ENCODE results near the gene SAE1. TPM values are rescaled to one million over a fixed set of nuclear protein-coding genes. Genes with fewer than 3 reads are reported as not detected.
A peak's percentile ranks its signal among the peaks of the same experiment; 100 is the strongest.

SAE1 gene
- total and polyA plus RNA-seq, 10 of the 15 experiments (the other 5 are each of a cell fraction or from before 2014, with no cell fraction given), result 62.0 to 246 (median 148) TPM

- in situ Hi-C loops (cut with MboI) (no loop called here), intact Hi-C loops (cut with micrococcal nuclease; ENCODE audit: unreplicated experiment) (loop anchor here (5.0 kb wide), 1 partner anchor 36 kb away; no protein-coding TSS in a partner anchor)
- H3K27me3 ChIP-seq (replicated peaks in 1 of 2; ENCODE audit: control insufficient read depth in 2 of 2, insufficient read depth in 2 of 2, low read length in 1 of 2), result no peaks in the 10 kb centered on the region
- ChIA-PET CTCF (interaction anchor here (2.5 to 4.4 kb wide), 5 partner anchors 10 to 59 kb away, joined by 11 to 28 read pairs (median 20); no protein-coding TSS in a partner anchor), RAD21 (ENCODE audit: unreplicated experiment) (interaction anchor here (2.9 kb wide), 1 partner anchor 56 kb away, joined by 23 read pairs; no protein-coding TSS in a partner anchor), POLR2A (interaction anchor here (2.4 kb wide), 1 partner anchor 22 kb away, joined by 7 read pairs; no protein-coding TSS in a partner anchor), SMC1A (ENCODE audit: uncharacterized antibody, unreplicated experiment) (interaction anchor here (0.6 to 3.7 kb wide), 6 partner anchors 10 to 58 kb away, joined by 3 to 20 read pairs (median 3); no protein-coding TSS in a partner anchor)
- H3K27ac ChIP-seq (ENCODE audit: control insufficient read depth, insufficient read depth), result no peak overlapping the region
- H3K4me2 ChIP-seq (ENCODE audit: control insufficient read depth, insufficient read depth), result no peak overlapping the region
- no peak overlapping the region for H2AFZ ChIP-seq (ENCODE audit: control insufficient read depth, low read depth, low read length)
- BruUV-seq (replicated peaks), result TSS peak; percentile 26
- ATAC-seq, result no peak
- FAIRE-seq, result no peak
- H3K36me3 ChIP-seq (ENCODE audit: control insufficient read depth in 2 of 2, insufficient read depth in 2 of 2, low read length in 1 of 2), result peaks cover 7 to 12% of the 10 kb centered on the region in 2 experiments
- no peak for DNase-seq (ENCODE audit: low read depth, low spot score)
- no peak overlapping the region for H3K4me3 ChIP-seq
- H3K79me2 ChIP-seq (ENCODE audit: control insufficient read depth, insufficient read depth, low read length), result no peaks in the 10 kb centered on the region; the same call in none of the 2 replicates
- peaks cover 19% of the 10 kb centered on the region for H3K4me1 ChIP-seq (ENCODE audit: control insufficient read depth, insufficient read depth, low read length)
- 88% methylated on average over 5 of the region's 5 CpGs for WGBS (ENCODE audit: insufficient coverage, insufficient replicate concordance, low lambda C conversion rate, missing lambda C conversion rate)
- TF ChIP-seq SRF (IDR thresholded peaks at IDR 0.05; ENCODE audit: low read depth in 2 of 2, low read length in 2 of 2), result no peak
- no peak for TF ChIP-seq SUZ12 (IDR thresholded peaks at IDR 0.05; ENCODE audit: unreplicated experiment)
- no peak for TF ChIP-seq PRDM15 (CRISPR knock-in tag; IDR thresholded peaks at IDR 0.05)
- no peak for TF ChIP-seq SP1 (IDR thresholded peaks at IDR 0.05; ENCODE audit: low read depth, low read length)
- TF ChIP-seq CREM (IDR thresholded peaks at IDR 0.05; ENCODE audit: low read depth), result no peak
- no peak for TF ChIP-seq BACH1 (IDR thresholded peaks at IDR 0.05; ENCODE audit: borderline replicate concordance)
- no peak for TF ChIP-seq STAT1 (conservative IDR thresholded peaks at IDR 0.05)
- TF ChIP-seq NBN (IDR thresholded peaks at IDR 0.05), result no peak
- TF ChIP-seq NFYB (IDR thresholded peaks at IDR 0.05; ENCODE audit: insufficient read depth, low read depth, low read length), result no peak
- H4K20me1 ChIP-seq (ENCODE audit: control insufficient read depth, insufficient read depth), result no peaks in the 10 kb centered on the region
- H3K9ac ChIP-seq (ENCODE audit: control insufficient read depth, insufficient read depth, low read length), result no peak overlapping the region
- no peaks in the 10 kb centered on the region for H3K9me3 ChIP-seq (replicated peaks; ENCODE audit: control insufficient read depth, insufficient read depth, low read length)
Observed at GRCh38 chr19:47188507-47189033, 57.9 kb downstream of the SAE1 start.

All from GM12878 (cell line).